GM21786 (cell line): ENCODE data around the gene BEST4.
"Not testable (repeated sequence)": the region's sequence is repeated elsewhere in the genome, so short reads cannot be mapped to it uniquely, and the experiment has no call there.

Experiments used
- ATAC-seq: cut with Tn5 transposase; IDR thresholded peaks from one replicate; pipeline ENCODE4 v1.9.1; 2021; ENCODE audit not compliant: unreplicated experiment

BEST4 gene

GRCh38 chr1:44803062-44803311 lies 15.0 kb upstream of the BEST4 start:
- ATAC-seq, result no peak

GRCh38 chr1:44802306-44803061 lies 14.5 kb upstream of the BEST4 start:
- no peak for ATAC-seq

GRCh38 chr1:44801491-44802305 lies 13.7 kb upstream of the BEST4 start:
- no peak for ATAC-seq

- ATAC-seq, result peak; percentile 79
Observed at GRCh38 chr1:44799770-44800584, 12.0 kb upstream of the BEST4 start, which contains the start of gene PLK3. Gene PLK3 (plus strand): TSS chr1:44800377. CDS start chr1:44800464, 87 bp downstream.

GRCh38 chr1:44798481-44799365 lies 10.8 kb upstream of the BEST4 start:
- ATAC-seq, result no peak

- ATAC-seq, result not testable (repeated sequence)
Observed at GRCh38 chr1:44797886-44798285, 9.9 kb upstream of the BEST4 start.

GRCh38 chr1:44792736-44793502 lies 4.9 kb upstream of the BEST4 start:
- ATAC-seq, result no peak

GRCh38 chr1:44790968-44791801 lies 3.2 kb upstream of the BEST4 start:
- no peak for ATAC-seq

GRCh38 chr1:44787506-44787905 lies 464 bp downstream of the BEST4 start:
- ATAC-seq, result no peak

- no peak for ATAC-seq
Observed at GRCh38 chr1:44786841-44787426, 1.0 kb downstream of the BEST4 start.

GRCh38 chr1:44786138-44786840 lies 1.7 kb downstream of the BEST4 start:
- ATAC-seq, result no peak

- ATAC-seq, result no peak
Observed at GRCh38 chr1:44785501-44786137, 2.4 kb downstream of the BEST4 start.

GRCh38 chr1:44785029-44785380 lies 3.0 kb downstream of the BEST4 start:
- no peak for ATAC-seq

GRCh38 chr1:44784094-44785028 lies 3.6 kb downstream of the BEST4 start:
- ATAC-seq, result no peak

- no peak for ATAC-seq
Observed at GRCh38 chr1:44783697-44784093, 4.3 kb downstream of the BEST4 start.

GRCh38 chr1:44780583-44781121 lies 7.3 kb downstream of the BEST4 start:
- ATAC-seq, result no peak
